Measurements from ENCODE around the gene GSG1L. TPM values are rescaled to one million over a fixed set of nuclear protein-coding genes. Genes with fewer than 3 reads are reported as not detected.

The GSG1L gene
- total RNA-seq, 1 donor from 2014 or later, result not detected

DNA sequence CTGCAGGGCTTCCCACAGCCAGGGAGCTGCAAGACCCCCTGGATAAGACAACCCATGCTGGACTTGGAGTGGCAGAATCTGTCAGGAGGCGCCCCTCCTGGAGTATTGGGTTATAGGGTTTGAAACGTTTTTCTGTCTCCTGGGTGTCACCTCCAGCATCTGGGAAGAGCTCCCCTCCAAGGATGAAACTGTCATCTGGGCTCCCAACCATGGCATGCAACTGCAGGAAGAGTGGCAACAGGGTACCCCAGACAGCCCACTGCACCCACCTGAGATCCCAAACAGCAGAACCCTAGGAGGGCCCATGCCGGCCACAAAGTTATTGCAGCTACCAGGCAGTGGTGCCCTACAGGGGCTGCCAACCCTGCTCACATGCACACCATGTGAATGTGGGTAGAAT, 636 bp upstream of the GSG1L start:
- DNase-seq (ENCODE audit: low spot score), result no peak

DNA sequence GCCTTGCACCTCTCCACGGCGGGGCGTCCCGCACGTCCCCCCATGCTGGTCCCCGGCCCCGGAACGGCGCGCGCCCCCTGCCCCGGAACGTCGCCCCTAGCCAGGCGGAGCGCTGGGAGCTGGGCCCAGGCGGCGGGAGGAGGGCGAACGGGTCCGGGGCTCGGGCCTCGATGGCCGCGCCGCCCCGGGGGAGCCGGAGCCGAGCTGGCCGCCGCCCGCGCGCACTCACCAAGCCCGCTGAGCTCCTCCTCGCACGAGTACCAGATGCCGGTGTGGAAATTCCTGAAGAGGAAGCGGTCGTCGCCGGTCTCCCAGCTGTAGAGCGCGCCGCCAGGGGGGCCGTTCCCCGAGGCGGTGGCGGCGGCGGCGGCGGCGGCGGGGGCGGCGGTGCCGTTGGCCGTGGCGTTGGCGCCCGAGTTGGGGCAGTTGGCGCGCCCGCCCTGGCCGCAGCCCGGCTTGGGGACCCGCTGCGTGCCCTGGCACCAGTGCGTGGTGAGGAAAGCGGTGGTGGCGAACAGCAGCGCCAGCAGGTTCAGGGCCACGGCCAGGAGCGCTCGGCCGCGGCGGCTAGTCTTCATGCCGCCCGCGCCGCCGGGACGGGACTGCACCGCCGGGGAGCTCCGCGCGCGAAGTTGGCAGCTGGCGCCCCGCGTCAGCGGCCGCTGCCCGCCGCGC, 530 bp downstream of the GSG1L start:
- DNase-seq (ENCODE audit: low spot score), result no peak

DNA sequence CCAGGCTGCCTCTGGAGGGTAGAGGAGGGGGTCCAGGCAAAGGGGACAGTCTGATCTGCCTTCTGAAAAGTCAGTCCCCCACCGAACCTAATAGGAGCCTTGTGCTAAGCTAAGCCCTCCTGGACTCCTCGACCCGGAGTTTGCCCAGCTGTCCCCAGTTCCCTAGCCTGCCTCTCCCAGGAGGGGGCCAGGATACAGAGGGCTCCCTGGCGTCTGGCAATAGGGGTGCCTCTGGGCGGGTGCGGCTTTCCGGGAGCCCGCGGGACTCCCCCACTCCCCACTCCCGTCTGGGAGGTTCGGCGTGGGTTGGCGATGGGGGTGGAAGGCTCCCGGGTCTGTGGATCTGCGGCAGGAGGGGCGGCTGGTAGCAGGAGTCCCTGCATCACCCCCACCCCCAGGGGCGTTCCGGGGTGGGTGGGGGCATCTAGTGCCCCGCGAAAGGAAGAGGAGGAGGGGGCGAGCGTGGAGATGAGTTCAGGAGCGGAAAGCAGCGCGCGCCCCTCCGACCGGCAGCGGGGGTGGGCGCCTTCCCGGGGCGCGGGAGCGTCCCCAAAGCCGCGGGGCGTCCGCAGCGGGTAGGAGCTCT, 1.2 kb downstream of the GSG1L start:
- no peak for DNase-seq (ENCODE audit: low spot score)

DNA sequence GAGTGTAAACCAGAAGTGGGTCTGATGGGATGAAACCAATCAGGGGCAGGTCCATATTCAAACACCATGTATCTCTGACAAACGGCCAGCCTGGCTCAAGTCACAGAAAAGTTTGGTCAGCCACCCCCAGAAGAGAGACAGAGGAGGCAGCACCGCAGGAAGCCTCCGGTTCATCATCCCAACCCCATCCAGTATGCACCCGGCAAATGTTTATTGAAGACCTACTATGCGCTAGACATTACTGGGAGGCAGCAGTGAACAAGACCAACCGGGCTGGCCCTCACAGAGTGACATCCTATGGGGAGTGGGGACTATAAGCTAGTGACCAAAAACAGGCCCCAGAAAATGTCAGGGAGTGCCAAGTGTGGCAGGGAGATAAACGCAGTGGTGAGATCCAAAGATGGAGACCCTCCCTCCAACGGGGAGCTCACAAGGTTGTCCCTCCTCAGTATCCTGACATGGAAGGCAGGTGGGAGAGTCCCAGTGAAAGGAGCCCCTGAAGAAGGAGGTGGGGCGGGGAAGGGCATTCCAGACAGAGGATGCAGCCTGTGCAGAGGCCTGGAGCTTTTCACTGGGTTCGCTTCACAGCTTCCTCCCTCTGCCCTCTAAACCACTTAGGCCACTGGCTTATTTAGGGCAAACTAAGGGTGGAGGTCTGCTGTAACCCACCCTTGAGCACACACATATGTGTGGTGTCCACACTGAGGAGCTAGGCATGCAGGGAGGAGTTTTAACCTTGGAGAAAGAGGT, 2.0 kb downstream of the GSG1L start:
- no peak for DNase-seq (ENCODE audit: low spot score)

DNA sequence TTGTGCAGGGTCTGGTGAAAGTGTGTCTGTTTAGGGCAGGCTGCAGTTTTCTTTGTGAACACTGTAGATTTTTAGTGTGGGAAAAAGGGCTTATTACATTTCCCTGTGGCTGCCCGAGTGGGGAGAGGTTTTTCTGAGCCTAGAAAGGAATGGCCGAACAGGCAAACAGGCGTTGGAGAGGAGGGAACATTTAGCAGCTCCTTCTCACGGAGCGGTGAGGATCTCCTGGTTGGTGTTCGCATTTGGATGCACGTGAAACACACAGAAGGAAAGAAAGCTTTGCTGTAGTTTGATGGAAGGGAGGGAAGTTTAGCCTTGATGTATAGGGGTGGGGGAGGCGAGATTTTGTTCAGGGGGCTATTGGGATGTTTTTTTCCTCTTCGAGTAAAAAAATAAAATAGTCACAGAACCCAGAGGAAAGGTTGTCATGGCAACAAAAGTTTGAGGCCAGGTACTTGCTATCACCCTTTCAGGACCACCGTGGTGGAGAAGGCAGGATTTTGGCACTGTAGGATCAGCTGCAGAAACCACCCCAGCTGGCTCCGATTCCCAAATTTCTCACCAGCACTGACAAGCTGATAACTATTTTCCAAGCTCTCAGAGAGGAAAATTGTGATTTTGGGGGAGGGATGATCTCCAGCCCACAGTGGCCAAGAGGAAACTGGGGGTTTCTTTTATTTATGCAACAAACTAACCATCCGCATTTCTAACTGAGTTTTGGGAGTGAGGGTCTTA, 3.5 kb downstream of the GSG1L start:
- no peak for DNase-seq (ENCODE audit: low spot score)

DNA sequence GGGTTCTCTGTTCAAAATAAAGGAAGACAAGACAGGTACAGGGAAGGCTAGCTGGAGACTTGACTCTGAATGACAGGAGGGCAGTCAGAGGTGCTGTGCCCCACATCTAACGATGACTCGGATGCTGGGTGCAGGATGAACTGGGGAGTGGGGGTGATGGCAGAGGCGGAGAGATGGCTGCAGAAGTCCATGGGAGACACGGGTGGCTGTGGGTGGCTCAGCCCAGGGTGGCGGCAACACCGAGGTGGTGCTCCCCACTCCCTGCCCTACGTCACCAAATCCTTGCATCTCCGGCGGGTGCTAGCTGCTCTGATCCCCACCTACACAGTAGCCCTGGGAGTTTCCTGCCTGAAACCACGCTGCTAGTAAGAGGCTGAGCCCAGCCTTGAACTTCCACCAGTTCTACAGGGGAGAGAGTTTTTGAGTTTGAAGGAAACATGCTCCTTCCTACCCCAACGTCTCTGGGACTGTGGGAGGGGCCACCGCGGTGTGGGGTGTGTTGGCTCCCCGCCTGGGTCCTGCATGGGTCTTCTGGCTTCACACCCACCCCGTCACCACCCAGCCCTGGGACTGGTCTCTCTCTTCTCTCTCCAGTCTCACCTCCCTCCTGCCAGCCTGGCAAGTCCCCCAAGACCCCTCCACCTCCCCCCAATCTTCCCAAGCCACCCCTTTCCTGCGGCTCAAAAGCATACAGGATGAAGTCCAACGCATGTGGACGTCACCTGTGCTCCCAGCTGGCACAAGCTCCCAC, 4.5 kb downstream of the GSG1L start:
- no peak for DNase-seq (ENCODE audit: low spot score)

DNA sequence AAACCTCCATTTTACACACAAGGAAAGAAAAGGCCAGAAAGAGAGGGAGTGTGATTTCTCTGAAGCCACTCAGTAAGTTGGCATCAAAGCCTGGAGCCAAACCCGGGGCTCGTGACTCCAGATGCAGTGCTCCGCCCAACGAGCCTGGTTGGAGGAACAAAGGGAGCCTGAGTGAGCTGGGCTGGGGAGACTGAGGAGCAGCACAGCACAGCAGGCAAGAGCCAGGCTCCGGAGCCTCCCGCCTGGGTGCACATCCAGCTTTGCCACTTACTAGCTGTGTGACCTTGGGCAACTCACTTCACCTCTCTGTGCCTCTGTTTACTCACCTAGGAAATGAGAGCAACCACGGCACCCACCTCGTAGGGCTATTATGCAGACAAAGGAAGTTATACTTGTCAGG, 5.6 kb downstream of the GSG1L start:
- no peak for DNase-seq (ENCODE audit: low spot score)

DNA sequence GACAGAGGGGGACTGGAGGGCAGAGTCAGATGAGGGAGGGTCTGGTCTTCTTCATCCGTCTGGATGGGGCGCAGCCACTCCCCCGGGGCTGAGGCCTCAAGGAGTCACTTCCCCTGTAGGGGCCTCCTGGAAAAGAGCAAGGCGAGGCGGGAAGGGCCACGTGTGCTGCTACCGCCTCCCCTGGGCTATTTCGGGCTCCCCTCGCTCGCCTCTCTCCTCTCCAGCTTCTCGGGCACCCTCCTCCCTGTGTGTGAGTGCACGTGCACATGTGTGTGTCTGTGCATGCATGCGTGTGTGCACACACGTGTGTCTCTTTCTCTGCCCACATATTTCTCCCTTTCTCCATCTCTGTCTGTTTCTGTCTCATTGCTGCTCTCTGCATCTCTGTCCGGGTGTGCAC, 10.1 kb downstream of the GSG1L start:
- DNase-seq (ENCODE audit: low spot score), result no peak

DNA sequence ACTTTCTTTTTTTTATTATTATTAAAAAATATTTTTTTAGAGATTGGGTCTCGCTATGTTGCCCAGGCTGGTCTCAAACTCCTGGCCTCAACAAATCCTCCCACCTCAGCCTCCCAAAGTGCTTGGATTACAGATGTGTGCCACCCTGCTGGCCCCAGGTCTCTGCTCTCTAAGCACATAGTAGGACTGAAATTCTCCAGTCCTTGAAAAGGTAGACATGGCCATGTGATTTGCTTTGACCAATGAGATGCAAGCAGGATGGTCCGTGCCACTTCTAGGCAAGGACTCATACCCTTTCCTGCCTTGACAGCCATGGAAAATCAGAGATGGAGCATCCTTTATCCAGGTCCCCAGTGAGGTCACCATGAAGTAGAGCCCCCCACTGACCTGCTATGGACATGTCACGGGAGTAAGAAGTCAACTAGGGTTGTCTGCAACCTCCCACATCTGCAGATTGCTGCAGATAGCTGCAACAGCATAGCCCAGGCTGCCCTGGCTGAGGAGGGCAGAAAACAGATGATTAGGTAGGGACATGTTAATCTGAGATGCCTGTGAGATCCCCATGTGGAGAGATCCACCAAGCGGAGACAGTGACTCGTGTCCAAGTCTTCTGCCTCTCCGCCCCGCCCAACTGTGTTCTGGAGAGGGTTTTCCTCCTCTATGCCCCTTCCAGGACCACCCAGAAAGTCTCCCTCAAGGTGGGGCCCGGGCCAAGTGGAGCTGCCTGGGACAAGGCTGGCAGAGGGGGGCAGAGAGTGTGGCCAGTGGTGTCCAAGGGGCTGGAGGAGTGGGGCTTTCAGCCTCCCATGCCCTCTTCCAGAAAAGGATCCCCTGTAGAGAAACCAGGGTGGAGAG, 11.0 kb downstream of the GSG1L start:
- no peak for DNase-seq (ENCODE audit: low spot score)

DNA sequence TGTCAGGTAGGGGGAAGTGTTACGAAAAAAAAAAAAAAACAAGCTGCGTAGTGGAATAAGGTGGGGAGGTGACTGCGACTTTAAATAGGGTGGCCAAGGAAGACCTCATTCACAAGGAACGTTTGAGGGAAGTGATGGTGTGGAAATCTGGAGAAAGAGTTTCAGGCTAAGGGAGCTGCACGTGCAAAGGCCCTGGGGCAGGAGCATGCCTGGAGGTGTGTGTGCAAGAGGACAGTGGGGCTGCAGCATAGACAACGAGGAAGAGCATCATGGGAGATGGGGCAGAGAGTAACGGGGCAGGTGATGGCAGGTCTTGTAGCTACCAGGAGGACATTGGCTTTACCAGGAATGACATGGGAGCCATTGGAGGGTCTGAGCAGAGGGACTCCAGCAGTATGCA, 12.0 kb downstream of the GSG1L start:
- DNase-seq (ENCODE audit: low spot score), result no peak

DNA sequence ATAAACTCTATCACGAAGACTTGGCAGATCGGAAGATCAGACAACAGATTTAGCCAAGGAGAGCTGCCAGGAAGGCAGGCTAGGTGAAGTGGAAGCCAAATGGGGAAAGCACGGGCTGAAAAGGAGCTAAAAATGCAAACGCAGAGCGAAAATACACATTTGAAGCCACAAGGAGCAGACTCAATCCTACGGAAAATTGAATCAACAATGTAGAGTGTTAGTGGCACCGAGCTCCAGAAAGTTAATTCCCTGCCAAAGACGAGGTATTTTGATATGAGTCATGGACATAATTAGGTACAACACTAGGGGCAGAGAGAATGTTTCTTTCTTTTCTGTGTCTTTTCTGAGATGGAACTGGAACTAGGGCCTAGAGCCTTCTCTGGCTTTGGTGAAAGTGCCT, 20.7 kb downstream of the GSG1L start:
- DNase-seq (ENCODE audit: low spot score), result no peak

DNA sequence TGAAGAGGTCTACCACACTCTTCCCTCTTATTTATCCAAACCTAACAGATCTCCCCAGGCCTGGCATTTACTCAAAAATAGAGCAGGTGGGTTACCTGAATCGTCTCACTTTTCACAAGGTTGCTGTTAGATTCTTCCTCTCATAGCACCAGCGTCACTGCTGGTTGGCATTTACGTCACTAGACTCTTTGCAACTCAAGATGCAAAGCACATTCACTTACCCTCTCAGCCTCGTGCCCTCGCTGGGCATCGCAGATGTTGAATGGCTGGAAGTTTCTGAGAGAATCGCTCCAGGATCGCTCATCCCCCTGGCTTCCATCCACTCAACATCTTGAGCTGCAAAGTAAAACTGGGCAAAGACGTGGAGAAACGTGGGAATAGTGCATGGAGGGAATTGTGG, 21.9 kb downstream of the GSG1L start:
- DNase-seq (ENCODE audit: low spot score), result no peak

DNA sequence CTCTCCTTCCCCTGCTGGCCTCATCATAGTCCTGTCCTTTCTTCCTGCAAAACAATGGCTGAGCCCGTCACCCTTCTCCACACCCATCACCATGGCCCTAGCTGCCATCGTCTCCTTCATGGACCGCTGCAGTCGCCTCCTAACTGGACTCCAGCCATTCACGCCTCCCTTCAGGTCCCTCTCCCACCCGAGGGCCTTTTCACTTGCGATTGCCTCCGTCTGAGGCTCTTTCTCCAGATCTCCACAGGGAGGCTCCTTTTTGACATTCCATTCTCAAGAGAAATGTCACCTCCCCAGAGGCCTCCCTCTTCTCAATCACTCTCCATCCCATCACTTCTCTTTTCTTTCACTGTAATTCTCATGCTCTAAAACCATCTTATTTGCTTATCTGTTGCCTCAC, 23.5 kb downstream of the GSG1L start:
- no peak for DNase-seq (ENCODE audit: low spot score)

DNA sequence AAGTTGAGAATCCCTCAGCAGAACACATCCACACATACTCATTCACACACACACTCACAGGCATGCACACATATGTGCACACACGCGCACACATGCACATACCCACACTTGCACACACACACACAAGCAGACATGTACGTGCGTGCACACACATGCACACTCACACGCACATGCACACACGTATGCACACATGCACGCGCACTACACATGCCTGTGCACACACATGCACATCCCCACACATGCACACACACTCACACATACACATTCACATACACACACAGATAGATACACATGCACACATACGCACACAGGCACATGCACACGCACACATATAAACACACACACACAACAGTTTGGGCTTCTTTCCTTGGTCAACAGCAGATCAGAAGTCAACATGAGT, 24.0 kb downstream of the GSG1L start:
- no peak for DNase-seq (ENCODE audit: low spot score)

DNA sequence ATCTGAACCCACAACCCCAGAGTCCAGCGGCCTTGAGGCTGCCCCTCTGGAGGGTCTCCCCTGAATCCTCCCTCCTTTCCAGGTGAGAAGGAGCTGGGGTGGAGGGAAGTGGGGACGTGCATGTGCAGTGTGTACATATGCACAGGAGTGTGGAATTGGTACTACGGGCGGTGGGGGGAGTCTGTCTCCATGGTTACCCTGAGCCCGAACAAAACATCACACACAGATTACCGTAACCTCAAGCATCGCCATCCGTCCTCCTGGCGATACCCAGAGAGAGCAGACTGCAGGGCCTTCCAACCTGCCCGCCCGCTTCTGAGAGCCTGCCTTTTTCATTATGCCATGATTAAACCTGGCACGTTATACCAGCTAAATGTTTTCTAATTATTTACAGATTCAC, 25.1 kb downstream of the GSG1L start:
- no peak for DNase-seq (ENCODE audit: low spot score)

DNA sequence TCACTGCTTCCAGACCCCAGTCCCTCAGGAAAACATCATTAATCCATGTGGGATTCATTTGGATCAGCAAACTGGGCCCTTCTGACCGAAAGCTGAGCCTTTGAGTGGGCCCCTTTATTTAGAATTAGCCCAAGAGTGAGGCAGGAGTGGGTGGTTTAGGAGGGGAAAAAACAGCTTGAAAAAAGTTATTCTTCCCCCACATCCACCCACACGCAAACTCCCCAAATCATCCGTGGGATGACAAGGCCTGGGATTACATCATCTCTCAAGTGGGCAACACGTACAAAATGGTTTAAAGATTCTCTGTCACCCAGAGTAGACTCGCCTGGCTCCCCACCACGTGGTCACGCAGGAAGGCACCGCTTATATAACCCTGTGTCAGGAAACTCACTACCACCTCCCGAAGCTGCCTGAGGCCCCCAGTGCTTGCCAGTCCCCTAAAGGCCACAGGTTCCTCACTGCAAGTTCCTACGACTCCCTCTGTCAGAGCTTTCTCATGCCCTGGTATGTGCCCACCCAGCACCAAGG, 27.6 kb downstream of the GSG1L start:
- DNase-seq (ENCODE audit: low spot score), result no peak

DNA sequence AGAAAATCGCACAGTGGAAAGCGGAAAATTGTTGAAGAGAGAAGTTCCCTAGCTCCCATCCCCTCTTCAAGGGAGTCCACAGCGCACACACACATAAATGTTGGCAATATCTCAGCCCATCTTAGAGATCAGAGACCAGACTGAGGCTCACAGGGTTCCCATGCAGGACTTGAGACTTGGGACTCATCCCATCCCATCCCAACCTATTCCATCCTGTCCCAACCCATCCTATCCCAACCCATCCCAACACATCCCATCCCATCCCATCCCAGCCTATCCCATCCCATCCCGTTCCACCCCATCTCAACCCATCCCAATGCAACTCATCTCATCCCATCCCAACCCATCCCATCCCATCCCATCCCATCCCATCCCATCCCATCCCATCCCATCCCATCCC, 29.6 kb downstream of the GSG1L start:
- DNase-seq (ENCODE audit: low spot score), result no peak

DNA sequence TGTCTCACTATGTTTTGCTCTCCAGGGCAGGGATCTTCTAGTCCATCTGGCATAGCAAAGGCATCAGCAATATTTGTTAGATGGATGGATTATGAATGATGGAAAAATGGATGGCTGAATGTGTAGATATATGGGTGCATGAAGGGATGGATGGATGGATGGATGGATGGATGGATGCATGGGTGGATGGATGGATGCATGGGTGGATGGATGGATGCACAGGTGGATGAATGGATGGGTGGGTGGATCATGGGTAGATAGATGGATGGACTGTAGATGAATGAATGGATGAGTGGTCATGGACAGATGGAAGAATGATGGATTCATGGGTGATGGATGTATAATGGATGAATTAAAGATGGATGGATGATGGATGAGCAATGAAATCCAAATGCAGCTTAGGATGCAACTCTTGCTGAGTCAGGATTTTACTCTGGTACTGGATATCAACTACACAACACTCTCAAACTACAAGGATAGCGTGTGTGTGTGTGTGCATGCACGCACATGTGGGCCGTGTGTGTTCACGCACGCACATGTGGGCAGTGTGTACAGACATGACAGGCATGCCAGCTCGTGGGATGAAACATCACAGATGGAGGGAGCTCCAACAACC, 34.0 kb downstream of the GSG1L start:
- no peak for DNase-seq (ENCODE audit: low spot score)

DNA sequence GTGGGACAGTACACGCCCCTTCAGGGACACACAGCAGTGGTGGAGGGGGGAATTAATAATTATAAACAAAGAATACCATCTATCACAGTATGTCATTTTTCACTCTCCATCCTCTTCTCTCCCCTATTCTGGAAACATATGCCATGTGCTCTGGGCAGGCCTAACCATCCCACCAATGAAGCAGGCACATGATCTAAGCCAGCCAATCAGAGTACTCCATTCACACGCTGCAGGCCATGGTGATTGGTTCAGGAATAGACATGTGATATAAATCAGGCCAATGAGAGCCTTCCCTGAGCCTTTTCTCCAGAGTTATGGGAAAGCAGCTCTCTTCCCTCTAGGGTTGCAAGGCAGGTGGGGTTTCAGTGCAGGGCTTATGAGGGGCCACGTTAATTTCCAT, 36.5 kb downstream of the GSG1L start:
- no peak for DNase-seq (ENCODE audit: low spot score)

DNA sequence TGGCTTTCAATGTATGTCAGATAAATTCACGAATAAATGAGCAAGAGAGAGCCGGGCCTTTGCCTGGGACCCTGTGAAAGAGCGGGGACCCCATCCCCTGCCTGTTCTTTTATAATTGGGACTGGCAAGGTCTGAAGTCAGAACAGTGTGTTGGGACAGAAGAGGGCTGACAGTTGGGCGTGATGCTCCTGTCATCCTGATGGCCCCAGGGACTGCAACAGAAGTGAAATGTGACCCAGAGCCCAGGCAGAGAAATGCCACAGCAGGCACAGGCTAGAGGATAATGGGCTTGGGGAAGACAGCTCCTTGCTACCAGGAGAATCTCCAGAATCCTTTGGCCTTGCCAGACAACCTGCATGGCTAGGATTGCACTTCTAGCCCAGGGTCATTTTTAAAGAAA, 37.9 kb downstream of the GSG1L start:
- DNase-seq (ENCODE audit: low spot score), result no peak

Measured in mucosa of gallbladder (tissue), 1 donor.